ENCODE results near the gene ANKRD13A. TPM values are rescaled to one million over a fixed set of nuclear protein-coding genes. Genes with fewer than 3 reads are reported as not detected.
"Not testable (repeated sequence)": the region's sequence is repeated elsewhere in the genome, so short reads cannot be mapped to it uniquely, and the experiment has no call there.

Gene ANKRD13A
- total RNA-seq, 1 donor from 2014 or later, result 32.1 TPM

- DNase-seq (ENCODE audit: low read depth, low spot score), result no peak
Observed at GRCh38 chr12:110077800-110078199, 78.6 kb downstream of the ANKRD13A start.

DNA sequence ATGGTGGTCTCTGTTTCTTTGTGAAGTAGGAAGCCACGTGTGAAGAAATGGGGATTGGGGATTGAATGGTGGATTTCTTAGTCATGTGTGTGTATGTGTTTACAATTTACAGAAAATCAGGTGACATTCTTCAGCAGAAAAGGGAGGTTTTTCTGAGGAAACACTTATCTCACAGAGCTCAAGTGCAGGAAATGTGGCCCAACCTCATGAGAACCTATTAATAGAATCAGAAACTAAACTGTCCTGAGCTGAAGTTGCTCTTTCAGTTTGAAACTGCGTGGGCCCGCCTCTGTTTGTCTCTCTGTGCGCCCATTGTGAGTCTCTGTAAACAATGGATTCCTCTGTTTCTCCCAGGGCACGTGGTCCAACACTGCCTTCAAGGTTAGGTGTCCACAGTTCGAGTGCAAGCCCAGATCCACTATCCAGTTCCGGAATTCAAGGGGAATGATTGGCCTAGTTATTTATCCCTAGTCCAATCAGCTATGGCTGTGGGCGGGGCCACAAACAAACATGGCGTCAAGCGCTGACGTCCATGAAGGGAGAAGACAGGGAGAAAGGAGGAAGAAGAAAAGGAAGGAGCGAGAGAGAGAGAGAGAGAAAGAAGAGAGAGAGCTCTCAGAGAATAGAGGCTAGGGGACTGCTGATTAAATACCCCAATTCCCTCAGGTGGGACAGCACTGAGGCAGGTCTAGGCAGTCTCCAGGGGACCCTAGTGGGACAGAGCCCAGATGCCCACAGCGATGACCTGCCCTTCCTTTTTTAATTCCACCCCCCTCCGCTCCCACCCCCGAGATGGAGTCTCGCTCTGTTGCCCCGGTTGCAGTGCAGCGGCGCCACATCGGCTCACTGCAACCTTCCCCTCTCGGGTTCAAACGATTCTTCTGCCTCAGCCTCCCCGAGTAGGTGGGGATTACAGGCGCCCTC, 80.5 kb downstream of the ANKRD13A start:
- DNase-seq (ENCODE audit: low read depth, low spot score), result peak; percentile 19

DNA sequence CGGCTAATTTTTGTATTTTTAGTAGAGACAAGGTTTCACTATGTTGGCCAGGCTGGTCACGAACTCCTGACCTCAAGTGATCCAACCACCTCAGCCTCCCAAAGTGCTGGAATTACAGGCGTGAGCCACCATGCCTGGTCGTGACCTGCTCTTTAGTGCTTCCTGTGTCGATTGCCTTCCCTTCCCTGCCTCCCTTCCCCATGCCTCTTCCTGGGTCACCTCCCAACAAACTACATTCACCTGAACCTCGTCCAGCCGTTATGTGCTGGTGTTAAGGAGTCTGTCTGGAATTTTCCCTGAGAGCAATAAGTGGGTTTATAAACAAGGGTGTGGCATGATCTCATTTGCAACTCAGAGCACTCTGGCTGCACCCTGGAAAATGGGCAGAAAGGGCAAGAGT, 81.2 kb downstream of the ANKRD13A start:
- DNase-seq (ENCODE audit: low read depth, low spot score), result no peak

- DNase-seq (ENCODE audit: low read depth, low spot score), result no peak
Observed at GRCh38 chr12:110084314-110085015, 85.2 kb downstream of the ANKRD13A start.

DNA sequence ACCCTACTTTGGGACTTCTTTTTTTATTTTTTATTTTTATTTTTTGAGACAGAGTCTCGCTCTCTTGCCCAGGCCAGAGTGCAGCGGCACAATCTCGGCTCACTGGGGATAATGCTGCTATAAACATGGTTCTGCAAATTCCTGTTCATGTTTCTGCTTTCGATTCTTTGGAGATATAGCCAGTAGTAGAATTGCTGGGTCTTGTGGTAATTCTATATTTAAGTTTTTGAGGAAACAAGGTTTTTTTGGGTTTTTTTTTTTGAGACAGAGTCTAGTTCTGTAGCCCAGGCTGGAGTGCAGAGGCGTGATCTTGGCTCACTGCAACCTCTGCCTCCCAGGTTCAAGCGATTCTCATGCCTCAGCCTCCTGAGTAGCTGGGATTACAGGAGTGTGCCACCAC, 89.0 kb downstream of the ANKRD13A start:
- not testable (repeated sequence) for DNase-seq (ENCODE audit: low read depth, low spot score)

GRCh38 chr12:110088936-110089335, 89.7 kb downstream of the ANKRD13A start:
- no peak for DNase-seq (ENCODE audit: low read depth, low spot score)

Other genes with a start within 250 kb of the ANKRD13A start
- 0.92 and 1.7 TPM in 2 replicates for gene TRPV4, start 166.0 kb upstream of the ANKRD13A start, total RNA-seq
- 66.0 and 66.3 TPM in 2 replicates for gene GLTP, start 118.9 kb upstream of the ANKRD13A start, total RNA-seq
- gene TCHP, start 99.2 kb upstream of the ANKRD13A start, total RNA-seq, result 11.6 and 15.1 TPM in 2 replicates
- gene GIT2, start 3.1 kb upstream of the ANKRD13A start, total RNA-seq, result 41.9 and 54.7 TPM in 2 replicates
- 17.2 and 19.1 TPM in 2 replicates for gene C12orf76, start 49.1 kb downstream of the ANKRD13A start, total RNA-seq
- gene IFT81, start 124.9 kb downstream of the ANKRD13A start, total RNA-seq, result 8.2 and 8.4 TPM in 2 replicates

Measured in pulmonary artery endothelial cell (primary cell).